Esophagus muscularis mucosa (tissue), 4 donors: ENCODE results near the gene MGAT2. TPM values are rescaled to one million over a fixed set of nuclear protein-coding genes. Genes with fewer than 3 reads are reported as not detected.
"Not testable (repeated sequence)": the region's sequence is repeated elsewhere in the genome, so short reads cannot be mapped to it uniquely, and the experiment has no call there.

Experiments
- DNase-seq: peaks from one replicate; pipeline ENCODE4 v3.0.0-alpha.2; 2017; ENCODE audit errors: extremely low spot score
- H3K27ac ChIP-seq, 4 donors: fragments of 200-600 bp; sonication (generic); replicated peaks in 1 of 4; 1 replicate in 3 of 4; 2 replicates in 1 of 4; pipeline ENCODE4 v1.5.1; 2016 to 2019; ENCODE audit warnings: mild to moderate bottlenecking in 1 of 4
- H3K27me3 ChIP-seq, 4 donors: fragments of 200-600 bp; sonication (generic); one replicate each; pipeline versions ENCODE4 v1.5.1 to v1.6.0; 2016 to 2019
- H3K36me3 ChIP-seq, 4 donors: fragments of 200-600 bp; sonication (generic); one replicate each; pipeline ENCODE4 v1.5.1; 2016 to 2019
- H3K4me1 ChIP-seq, 4 donors: fragments of 200-600 bp; sonication (generic); one replicate each; pipeline ENCODE4 v1.5.1; 2016 to 2019
- H3K4me3 ChIP-seq, 4 donors: fragments of 200-600 bp; sonication (generic); 1 replicate in 2 of 4; 2 replicates in 2 of 4; pipeline ENCODE4 v1.5.1; 2016 to 2019; ENCODE audit warnings: mild to moderate bottlenecking in 4 of 4, moderate library complexity in 1 of 4
- H3K9me3 ChIP-seq, 4 donors: fragments of 200-600 bp; sonication (generic); 1 replicate in 3 of 4; 2 replicates in 1 of 4; pipeline ENCODE4 v1.5.1; 2016 to 2019
- EP300 ChIP-seq: sonication (generic); formaldehyde crosslinking; IDR thresholded peaks from one replicate; pipeline ENCODE4 v1.6.1; 2017; ENCODE audit warnings: antibody characterized with exemption
- POLR2A ChIP-seq: fragments of 450-650 bp; IDR thresholded peaks from one replicate; pipeline ENCODE4 v1.6.1; 2017; ENCODE audit warnings: antibody characterized with exemption, moderate library complexity, mild to moderate bottlenecking, low read depth
- POLR2AphosphoS5 ChIP-seq, 2 donors: sonication (generic); formaldehyde crosslinking; IDR thresholded peaks; one replicate each; pipeline ENCODE4 v1.6.1; 2017; ENCODE audit warnings: antibody characterized with exemption in 2 of 2
- WGBS: methylation state at CpG from one replicate; pipeline ENCODE4 v1.1.5; 2018; 5-methylcytosine and 5-hydroxymethylcytosine counted together
- intact Hi-C: fragments of 100-400 bp; cut with DNase I; formaldehyde crosslinking; loops from one replicate; pipeline ENCODE4 v1.15.1; 2023
- total RNA-seq, 4 donors: library from RNA; depleted of rRNA; stranded (reverse); fragments of >200 nt; gene quantifications; one replicate each; pipeline versions ENCODE4 v1.1.0 to v1.2.1, GENCODE V29; 2016
- TF ChIP-seq, protein P1 (sequence below), 3 experiments: fragments of 200-600 bp in 2 of 3; fragments of 450-650 bp in 1 of 3; sonication (generic) in 2 of 3; IDR thresholded peaks; one replicate each; pipeline ENCODE4 v1.5.1; 2017 to 2019; ENCODE audit warnings: antibody characterized with exemption in 3 of 3, mild to moderate bottlenecking in 2 of 3, moderate library complexity in 1 of 3

Gene MGAT2
- total RNA-seq, 4 donors from 2014 or later: 20.3 to 29.5 (median 24.1) TPM

DNA sequence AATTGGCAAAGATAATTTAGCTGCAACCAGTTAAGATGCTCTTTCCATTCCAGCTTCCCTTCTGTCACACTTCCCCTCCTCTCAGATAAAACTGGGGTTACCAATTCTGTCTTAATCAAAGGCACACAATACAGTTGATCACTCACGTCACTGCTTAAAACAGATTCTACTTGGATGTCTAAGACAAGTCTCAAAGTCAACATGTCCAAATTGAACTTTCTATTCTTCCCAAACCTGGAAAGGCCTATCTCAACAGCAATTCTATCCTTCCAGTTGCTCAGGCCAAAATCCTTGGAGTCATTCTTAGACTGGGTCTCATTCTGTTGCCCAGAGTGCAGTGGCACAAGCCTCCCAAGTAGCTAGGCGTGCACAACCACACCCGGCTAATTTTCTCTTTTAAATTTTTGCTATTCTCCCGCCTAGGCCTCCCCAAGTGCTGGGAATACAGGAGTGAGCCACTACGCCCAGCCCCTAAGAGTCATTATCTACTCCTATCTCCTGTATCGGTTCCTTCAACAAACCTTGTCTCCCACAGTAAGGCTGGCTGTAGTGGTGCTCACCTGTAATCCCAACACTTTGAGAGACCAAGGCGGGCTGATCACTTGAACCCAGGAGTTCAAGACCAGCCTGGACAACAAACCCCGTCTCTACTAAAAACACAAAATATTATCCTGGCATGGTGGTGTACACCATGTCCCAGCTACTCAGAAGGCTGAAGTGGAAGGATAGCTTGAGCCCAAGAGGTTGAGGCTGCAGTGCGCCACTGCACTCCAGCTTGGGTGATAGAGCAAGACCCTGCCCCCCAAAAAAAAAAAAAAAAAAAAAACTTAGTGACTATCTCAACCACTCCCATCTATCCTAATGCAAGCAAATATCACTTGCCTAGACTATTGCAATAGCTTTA lies 39.1 kb upstream of the MGAT2 start:
- TF ChIP-seq, protein P1, sequence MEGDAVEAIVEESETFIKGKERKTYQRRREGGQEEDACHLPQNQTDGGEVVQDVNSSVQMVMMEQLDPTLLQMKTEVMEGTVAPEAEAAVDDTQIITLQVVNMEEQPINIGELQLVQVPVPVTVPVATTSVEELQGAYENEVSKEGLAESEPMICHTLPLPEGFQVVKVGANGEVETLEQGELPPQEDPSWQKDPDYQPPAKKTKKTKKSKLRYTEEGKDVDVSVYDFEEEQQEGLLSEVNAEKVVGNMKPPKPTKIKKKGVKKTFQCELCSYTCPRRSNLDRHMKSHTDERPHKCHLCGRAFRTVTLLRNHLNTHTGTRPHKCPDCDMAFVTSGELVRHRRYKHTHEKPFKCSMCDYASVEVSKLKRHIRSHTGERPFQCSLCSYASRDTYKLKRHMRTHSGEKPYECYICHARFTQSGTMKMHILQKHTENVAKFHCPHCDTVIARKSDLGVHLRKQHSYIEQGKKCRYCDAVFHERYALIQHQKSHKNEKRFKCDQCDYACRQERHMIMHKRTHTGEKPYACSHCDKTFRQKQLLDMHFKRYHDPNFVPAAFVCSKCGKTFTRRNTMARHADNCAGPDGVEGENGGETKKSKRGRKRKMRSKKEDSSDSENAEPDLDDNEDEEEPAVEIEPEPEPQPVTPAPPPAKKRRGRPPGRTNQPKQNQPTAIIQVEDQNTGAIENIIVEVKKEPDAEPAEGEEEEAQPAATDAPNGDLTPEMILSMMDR (IDR thresholded peaks at IDR 0.05): no peak
- no peak for TF ChIP-seq POLR2A
- TF ChIP-seq POLR2AphosphoS5 (IDR thresholded peaks at IDR 0.05): no peak
- no peak for TF ChIP-seq EP300
- intact Hi-C loops: no loop called here
- WGBS: 89% methylated on average over 9 of the region's 9 CpGs

GRCh38 chr14:49582113-49582977 lies 38.3 kb upstream of the MGAT2 start:
- Histone ChIP-seq H3K4me3 (no peak overlapping the region), H3K9me3 (no peaks in the 10 kb centered on the region), H3K27me3 (no peaks in the 10 kb centered on the region), H3K27ac (no peak overlapping the region), H3K4me1 (peaks cover 14 to 48% (median 41%) of the 10 kb centered on the region in 4 donors), H3K36me3 (peaks cover 9 to 36% (median 30%) of the 10 kb centered on the region in 4 donors)
- no peak for DNase-seq
- 97% methylated on average over 4 of the region's 4 CpGs for WGBS
- no peak for TF ChIP-seq POLR2AphosphoS5 (IDR thresholded peaks at IDR 0.05)
- TF ChIP-seq EP300: no peak
- TF ChIP-seq, protein P1 (IDR thresholded peaks at IDR 0.05): no peak
- intact Hi-C loops: no loop called here

More for the DNA sequence above, 39.1 kb upstream of the MGAT2 start:
- H3K9me3 ChIP-seq: no peaks in the 10 kb centered on the region
- H3K4me3 ChIP-seq: no peak overlapping the region
- peaks cover 14 to 41% (median 38%) of the 10 kb centered on the region in 4 donors for H3K4me1 ChIP-seq
- no peak overlapping the region for H3K27ac ChIP-seq
- H3K27me3 ChIP-seq: no peaks in the 10 kb centered on the region
- H3K36me3 ChIP-seq: peaks cover 9 to 44% (median 38%) of the 10 kb centered on the region in 4 donors
- no peak for DNase-seq

- Histone ChIP-seq H3K36me3 (peaks cover 9 to 32% (median 27%) of the 10 kb centered on the region in 4 donors), H3K27ac (no peak overlapping the region), H3K4me3 (no peak overlapping the region), H3K27me3 (no peaks in the 10 kb centered on the region), H3K4me1 (peaks cover 14 to 48% (median 41%) of the 10 kb centered on the region in 4 donors), H3K9me3 (no peaks in the 10 kb centered on the region)
- intact Hi-C loops: no loop called here
- TF ChIP-seq EP300 (no peak), POLR2A (no peak), POLR2AphosphoS5 (IDR thresholded peaks at IDR 0.05) (no peak)
- TF ChIP-seq, protein P1 (IDR thresholded peaks at IDR 0.05): no peak
- WGBS: 79% methylated on average over 6 of the region's 6 CpGs
- no peak for DNase-seq
Measured at GRCh38 chr14:49583629-49584028, 37.0 kb upstream of the MGAT2 start.

DNA sequence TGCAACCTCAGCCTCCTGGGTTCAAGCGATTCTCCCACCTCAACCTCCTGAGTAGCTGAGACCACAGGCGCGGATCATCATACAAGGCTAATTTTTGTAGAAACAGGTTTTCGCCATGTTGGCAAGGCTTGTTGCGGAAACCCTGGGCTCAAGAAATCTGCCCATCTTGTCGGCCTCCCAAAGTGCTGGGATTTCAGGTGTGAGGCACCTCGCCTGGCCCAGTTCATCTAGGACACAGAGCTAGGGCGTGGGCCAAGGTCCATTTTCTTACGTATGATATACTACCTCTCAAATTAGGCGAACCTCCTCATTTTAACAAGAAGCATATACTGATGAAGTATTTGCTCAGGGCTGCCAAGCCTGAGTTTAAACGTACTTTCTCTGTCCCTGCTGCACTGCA lies 36.5 kb upstream of the MGAT2 start:
- Histone ChIP-seq H3K4me3 (peak overlapping the region in 2 of 4 donors; percentile 6 to 95), H3K36me3 (peaks cover 9 to 32% (median 27%) of the 10 kb centered on the region in 4 donors), H3K27me3 (no peaks in the 10 kb centered on the region), H3K27ac (no peak overlapping the region), H3K9me3 (no peaks in the 10 kb centered on the region), H3K4me1 (peaks cover 14 to 48% (median 41%) of the 10 kb centered on the region in 4 donors)
- WGBS: 90% methylated on average over 11 of the region's 11 CpGs
- intact Hi-C loops: no loop called here
- no peak for DNase-seq
- TF ChIP-seq POLR2A (no peak), EP300 (no peak)

DNA sequence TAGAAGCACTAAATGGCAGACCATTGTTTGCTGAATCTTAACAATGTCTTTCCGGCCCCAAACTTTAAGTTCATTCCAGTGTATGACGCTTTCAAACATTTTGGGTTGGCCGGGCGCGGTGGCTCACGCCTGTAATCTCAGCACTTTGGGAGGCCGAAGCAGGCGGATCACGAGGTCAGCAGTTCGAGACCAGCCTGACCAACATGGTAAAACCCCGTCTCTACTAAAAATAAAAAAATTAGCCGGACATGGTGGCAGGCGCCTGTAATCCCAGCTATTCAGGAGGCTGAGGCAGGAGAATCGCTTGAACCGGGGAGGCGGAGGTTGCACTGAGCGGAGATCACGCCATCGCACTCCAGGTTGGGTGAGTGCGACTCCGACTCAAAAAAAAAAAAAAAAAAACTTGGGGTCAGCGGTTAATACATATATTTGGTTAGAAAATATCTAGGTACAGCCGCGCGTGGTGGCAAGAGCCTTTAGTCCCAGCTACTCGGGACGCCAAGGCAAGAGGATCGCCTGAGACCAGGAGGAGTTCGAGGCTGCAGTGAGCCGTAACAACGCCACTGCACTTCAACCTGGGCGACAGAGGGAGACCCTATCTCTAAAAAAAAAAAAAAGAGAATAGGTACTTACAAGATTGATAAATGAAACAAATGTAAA lies 35.5 kb upstream of the MGAT2 start:
- H3K4me1 ChIP-seq: peaks cover 14 to 48% (median 41%) of the 10 kb centered on the region in 4 donors
- H3K9me3 ChIP-seq, intact Hi-C loops, H3K27me3 ChIP-seq, DNase-seq: not testable (repeated sequence)
- peak overlapping the region; percentile 84 to 95 (median 86) for H3K4me3 ChIP-seq
- H3K36me3 ChIP-seq: peaks cover 9 to 32% (median 27%) of the 10 kb centered on the region in 4 donors
- H3K27ac ChIP-seq: peak overlapping the region; percentile 86 to 94 (median 90)
- WGBS: 28% methylated on average over 32 of the region's 32 CpGs
